Measurements from ENCODE around the gene CFC1B.
"Not testable (repeated sequence)": the region's sequence is repeated elsewhere in the genome, so short reads cannot be mapped to it uniquely, and the experiment has no call there.

GRCh38 chr2:130527365-130527967 lies 6.4 kb downstream of the CFC1B start:
- not testable (repeated sequence) for TF ChIP-seq CTCF (IDR thresholded peaks at IDR 0.05); EZH2 (IDR thresholded peaks at IDR 0.05; ENCODE audit: borderline replicate concordance, insufficient read depth, low read depth, low read length, poor library complexity, severe bottlenecking)
